ENCODE measurements around the gene TDP2.

- no peak for TF ChIP-seq JUN (IDR thresholded peaks at IDR 0.05; ENCODE audit: borderline replicate concordance, insufficient read depth, insufficient read length, low read depth)
- TF ChIP-seq CTCF (IDR thresholded peaks at IDR 0.05; ENCODE audit: extremely low read depth in 1 of 2, insufficient read depth in 1 of 2, low read depth in 1 of 2, low read length in 2 of 2) = no peak
- TF ChIP-seq POLR2AphosphoS5 (IDR thresholded peaks at IDR 0.05; ENCODE audit: insufficient read depth, low read depth, low read length) = no peak
- no peak for TF ChIP-seq EZH2 (IDR thresholded peaks at IDR 0.05; ENCODE audit: borderline replicate concordance, low read depth, low read length, severe bottlenecking)
- no peak for TF ChIP-seq POLR2A (IDR thresholded peaks at IDR 0.05; ENCODE audit: low read depth, low read length)
- no peak for TF ChIP-seq GATA2 (IDR thresholded peaks at IDR 0.05; ENCODE audit: insufficient read depth, insufficient read length, low read depth, low read length)
- TF ChIP-seq MAX (IDR thresholded peaks at IDR 0.05; ENCODE audit: insufficient read depth, insufficient read length) = no peak
- TF ChIP-seq MYC (IDR thresholded peaks at IDR 0.05; ENCODE audit: low read depth, low read length) = no peak
Measured at GRCh38 chr6:24692003-24692402, 25.3 kb upstream of the TDP2 start.
